Testis (tissue), 3 donors: ENCODE data around the gene PDE7B. TPM values are rescaled to one million over a fixed set of nuclear protein-coding genes. Genes with fewer than 3 reads are reported as not detected.

Experiments
- DNase-seq: peaks from one replicate; pipeline ENCODE4 v3.0.0-alpha.2; 2019
- H3K27ac ChIP-seq, 2 donors: fragments of 200-600 bp; sonication (generic); one replicate each; pipeline ENCODE4 v1.5.1; 2019
- H3K27me3 ChIP-seq: fragments of 200-600 bp; sonication (generic); one replicate; pipeline ENCODE4 v1.5.1; 2019
- H3K36me3 ChIP-seq: fragments of 200-600 bp; sonication (generic); one replicate; pipeline ENCODE4 v1.5.1; 2017; ENCODE audit warnings: low read depth; ENCODE audit errors: missing control alignments
- H3K4me1 ChIP-seq: fragments of 200-600 bp; sonication (generic); one replicate; pipeline ENCODE4 v1.5.1; 2019
- H3K4me3 ChIP-seq, 2 donors: fragments of 200-600 bp; sonication (generic); one replicate each; pipeline ENCODE4 v1.5.1; 2017 to 2019
- H3K9me3 ChIP-seq: fragments of 200-600 bp; sonication (generic); one replicate; pipeline ENCODE4 v1.5.1; 2017
- CTCF ChIP-seq, 3 experiments: fragments of 450-650 bp in 2 of 3; fragments of 200-600 bp in 1 of 3; sonication (generic) in 1 of 3; IDR thresholded peaks; one replicate each; pipeline ENCODE4 v1.5.1; 2016 to 2019; ENCODE audit warnings: antibody characterized with exemption in 3 of 3, mild to moderate bottlenecking in 2 of 3, moderate library complexity in 1 of 3
- POLR2A ChIP-seq: fragments of 450-650 bp; IDR thresholded peaks from one replicate; pipeline ENCODE4 v1.6.1; 2017; ENCODE audit warnings: antibody characterized with exemption, mild to moderate bottlenecking, moderate library complexity
- WGBS, 2 donors: methylation state at CpG; one replicate each; pipeline ENCODE4 v1.1.5; 2018; 5-methylcytosine and 5-hydroxymethylcytosine counted together
- intact Hi-C: fragments of 100-400 bp; cut with DNase I; formaldehyde crosslinking; loops from one replicate; pipeline ENCODE4 v1.15.1; 2023; ENCODE audit warnings: low total_unique reads
- polyA plus RNA-seq: library from polyadenylated mRNA; stranded (reverse); fragments of 350-450 nt; fragmentation: Illumina TruSeq; extraction: RNeasy Lipid Tissue Mini Kit (QIAGEN cat#74804); gene quantifications from one replicate; pipeline ENCODE4 v1.2.3, GENCODE V29; 2014; ENCODE audit warnings: low read depth, low replicate concordance; ENCODE audit not compliant: insufficient read depth
- total RNA-seq, 2 donors: library from RNA; depleted of rRNA; stranded (reverse); fragments of >200 nt; gene quantifications; one replicate each; pipeline ENCODE4 v1.2.3, GENCODE V29; 2016

Gene PDE7B
- total and polyA plus RNA-seq, 3 donors from 2014 or later: 3.7 to 6.9 (median 4.4) TPM

- 84 to 95% methylated on average over 4 of the region's 4 CpGs for WGBS, 2 donors
- Histone ChIP-seq H3K27ac (no peak overlapping the region), H3K9me3 (no peaks in the 10 kb centered on the region), H3K27me3 (no peaks in the 10 kb centered on the region), H3K36me3 (no peaks in the 10 kb centered on the region), H3K4me3 (no peak overlapping the region), H3K4me1 (no peaks in the 10 kb centered on the region)
- DNase-seq: no peak
- intact Hi-C loops: no loop called here
- TF ChIP-seq CTCF (IDR thresholded peaks at IDR 0.05): no peak
- TF ChIP-seq POLR2A: no peak
Observed at GRCh38 chr6:135983718-135984343, 132.3 kb downstream of the PDE7B start.

GRCh38 chr6:135985471-135985870, 134.0 kb downstream of the PDE7B start:
- intact Hi-C loops: no loop called here
- no peak for DNase-seq
- H3K9me3 ChIP-seq: no peaks in the 10 kb centered on the region
- WGBS, 2 donors: 45 to 67% methylated on average over 3 of the region's 3 CpGs
- H3K36me3 ChIP-seq: no peaks in the 10 kb centered on the region
- H3K27me3 ChIP-seq: no peaks in the 10 kb centered on the region
- H3K27ac ChIP-seq: no peak overlapping the region
- TF ChIP-seq POLR2A: no peak
- no peak for TF ChIP-seq CTCF (IDR thresholded peaks at IDR 0.05)
- H3K4me3 ChIP-seq: no peak overlapping the region
- no peaks in the 10 kb centered on the region for H3K4me1 ChIP-seq

GRCh38 chr6:135987226-135987625, 135.7 kb downstream of the PDE7B start:
- Histone ChIP-seq H3K4me3 (no peak overlapping the region), H3K27me3 (no peaks in the 10 kb centered on the region), H3K4me1 (no peaks in the 10 kb centered on the region), H3K9me3 (no peaks in the 10 kb centered on the region), H3K27ac (no peak overlapping the region), H3K36me3 (no peaks in the 10 kb centered on the region)
- intact Hi-C loops: no loop called here
- no peak for TF ChIP-seq POLR2A
- TF ChIP-seq CTCF (IDR thresholded peaks at IDR 0.05): no peak
- no peak for DNase-seq
- WGBS, 2 donors: 91 to 94% methylated on average over 3 of the region's 3 CpGs

DNA sequence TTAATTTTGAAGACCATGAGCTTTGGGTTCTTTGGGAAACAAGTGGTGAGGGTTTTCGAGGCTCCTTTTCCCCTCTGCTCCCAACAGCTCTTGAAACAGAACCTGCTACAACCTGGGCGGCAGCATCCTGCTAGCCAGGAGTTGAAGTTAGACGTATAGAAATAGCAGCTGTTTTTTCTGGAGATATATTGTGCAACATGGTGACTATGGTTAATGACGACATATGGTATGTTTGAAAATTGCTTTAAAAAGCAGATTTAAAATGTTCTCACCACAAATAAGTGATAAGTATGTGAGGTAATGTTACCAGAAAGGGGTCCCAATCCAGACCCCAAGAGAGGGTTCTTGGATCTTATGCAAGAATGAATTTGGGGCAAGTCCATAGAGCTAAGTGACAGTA, 138.9 kb downstream of the PDE7B start:
- Histone ChIP-seq H3K9me3 (no peaks in the 10 kb centered on the region), H3K4me1 (no peaks in the 10 kb centered on the region), H3K27me3 (no peaks in the 10 kb centered on the region), H3K36me3 (no peaks in the 10 kb centered on the region), H3K4me3 (no peak overlapping the region), H3K27ac (no peak overlapping the region)
- WGBS, 2 donors: 90 to 96% methylated on average over 4 of the region's 4 CpGs
- no peak for DNase-seq
- TF ChIP-seq POLR2A (no peak), CTCF (IDR thresholded peaks at IDR 0.05) (no peak)
- intact Hi-C loops: no loop called here

DNA sequence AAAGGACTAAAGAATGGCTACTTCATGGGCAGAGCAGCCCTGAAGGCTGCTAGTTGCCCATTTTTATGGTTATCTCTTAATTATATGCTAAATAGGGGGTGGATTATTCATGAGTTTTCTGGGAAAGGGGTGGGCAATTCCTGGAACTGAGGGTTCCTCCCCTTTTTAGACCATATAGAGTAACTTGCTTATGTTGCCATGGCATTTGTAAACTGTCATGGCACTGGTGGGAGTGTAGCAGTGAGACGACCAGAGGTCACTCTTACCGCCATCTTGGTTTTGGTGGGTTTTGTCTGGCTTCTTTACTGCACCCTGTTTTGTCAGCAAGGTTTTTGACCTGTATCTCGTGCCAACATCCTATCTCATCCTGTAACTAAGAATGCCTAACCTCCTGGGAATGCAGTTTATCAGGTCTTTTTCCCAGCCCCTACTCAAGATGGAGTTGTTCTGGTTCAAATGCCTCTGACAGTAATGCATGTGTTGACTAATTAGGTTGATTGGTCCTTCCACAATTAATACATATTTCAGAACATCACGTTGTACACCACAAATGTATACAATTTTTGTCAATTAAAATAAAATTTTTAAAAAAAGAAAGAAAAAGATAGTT, 139.5 kb downstream of the PDE7B start:
- 83 to 88% methylated on average over 4 of the region's 4 CpGs for WGBS, 2 donors
- no peak for DNase-seq
- no peaks in the 10 kb centered on the region for H3K27me3 ChIP-seq
- no peaks in the 10 kb centered on the region for H3K9me3 ChIP-seq
- H3K36me3 ChIP-seq: no peaks in the 10 kb centered on the region
- no peaks in the 10 kb centered on the region for H3K4me1 ChIP-seq
- TF ChIP-seq CTCF (IDR thresholded peaks at IDR 0.05) (no peak), POLR2A (no peak)
- no peak overlapping the region for H3K27ac ChIP-seq
- no peak overlapping the region for H3K4me3 ChIP-seq
- intact Hi-C loops: no loop called here
